ENCODE measurements around the gene ATF7.

ATF7 gene

GRCh38 chr12:53664191-53664590, 38.0 kb upstream of the ATF7 start:
- Histone ChIP-seq H3K9me3 (ENCODE audit: control insufficient read depth, insufficient read depth, low read depth, low read length) (no peaks in the 10 kb centered on the region), H3K4me3 (ENCODE audit: low read depth, low read length) (no peak overlapping the region), H3K27ac (ENCODE audit: extremely low read depth, low read depth, low read length) (no peak overlapping the region), H3K4me1 (ENCODE audit: control insufficient read depth, insufficient read depth, low read length) (peaks cover 11% of the 10 kb centered on the region), H3K36me3 (ENCODE audit: control insufficient read depth in 2 of 2, insufficient read depth in 1 of 2, low read length in 2 of 2) (peaks cover 52 to 56% of the 10 kb centered on the region in 2 experiments)
- ChIA-PET CTCF (interaction anchor here (1.0 to 2.2 kb wide), 2 partner anchors 11 to 51 kb away, joined by 5 to 8 read pairs; partner anchors contain the start of gene ATP5MC2), POLR2A (no interaction called here)
- no peak for TF ChIP-seq ZNF221 (tag by site-specific recombination; IDR thresholded peaks at IDR 0.05; ENCODE audit: borderline replicate concordance)
- no peak for TF ChIP-seq KLF10 (tag by site-specific recombination; IDR thresholded peaks at IDR 0.05)
- no peak for TF ChIP-seq ZBTB48 (tag by site-specific recombination; IDR thresholded peaks at IDR 0.05)
- peak; percentile 83; the same call in 1 of the 2 replicates for TF ChIP-seq ZNF138 (tag by site-specific recombination; IDR thresholded peaks at IDR 0.05; ENCODE audit: borderline replicate concordance)
- TF ChIP-seq RBAK (tag by site-specific recombination; IDR thresholded peaks at IDR 0.05), result peak; percentile 88
- TF ChIP-seq ZNF433 (tag by site-specific recombination; IDR thresholded peaks at IDR 0.05; ENCODE audit: low read depth), result peak; percentile 95
- TF ChIP-seq ZNF404 (tag by site-specific recombination; IDR thresholded peaks at IDR 0.05), result 0 out of 2 replicates have a peak, but pooled peaks have one; percentile 58
- TF ChIP-seq ZNF184 (tag by site-specific recombination; IDR thresholded peaks at IDR 0.05), result no peak
- no peak for TF ChIP-seq SALL2 (tag by site-specific recombination; IDR thresholded peaks at IDR 0.05; ENCODE audit: borderline replicate concordance)
- TF ChIP-seq, protein P1, sequence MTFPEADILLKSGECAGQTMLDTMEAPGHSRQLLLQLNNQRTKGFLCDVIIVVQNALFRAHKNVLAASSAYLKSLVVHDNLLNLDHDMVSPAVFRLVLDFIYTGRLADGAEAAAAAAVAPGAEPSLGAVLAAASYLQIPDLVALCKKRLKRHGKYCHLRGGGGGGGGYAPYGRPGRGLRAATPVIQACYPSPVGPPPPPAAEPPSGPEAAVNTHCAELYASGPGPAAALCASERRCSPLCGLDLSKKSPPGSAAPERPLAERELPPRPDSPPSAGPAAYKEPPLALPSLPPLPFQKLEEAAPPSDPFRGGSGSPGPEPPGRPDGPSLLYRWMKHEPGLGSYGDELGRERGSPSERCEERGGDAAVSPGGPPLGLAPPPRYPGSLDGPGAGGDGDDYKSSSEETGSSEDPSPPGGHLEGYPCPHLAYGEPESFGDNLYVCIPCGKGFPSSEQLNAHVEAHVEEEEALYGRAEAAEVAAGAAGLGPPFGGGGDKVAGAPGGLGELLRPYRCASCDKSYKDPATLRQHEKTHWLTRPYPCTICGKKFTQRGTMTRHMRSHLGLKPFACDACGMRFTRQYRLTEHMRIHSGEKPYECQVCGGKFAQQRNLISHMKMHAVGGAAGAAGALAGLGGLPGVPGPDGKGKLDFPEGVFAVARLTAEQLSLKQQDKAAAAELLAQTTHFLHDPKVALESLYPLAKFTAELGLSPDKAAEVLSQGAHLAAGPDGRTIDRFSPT (tag by site-specific recombination; IDR thresholded peaks at IDR 0.05), result no peak
- no peak for TF ChIP-seq ZNF133 (tag by site-specific recombination; IDR thresholded peaks at IDR 0.05)
- peak; percentile 22; the same call in 1 of the 2 replicates for TF ChIP-seq MZF1 (tag by site-specific recombination; IDR thresholded peaks at IDR 0.05; ENCODE audit: borderline replicate concordance)
- 0 out of 2 replicates have a peak, but pooled peaks have one; percentile 25 for TF ChIP-seq ZNF48 (tag by site-specific recombination; IDR thresholded peaks at IDR 0.05)
- peak; percentile 87; the same call in 1 of the 2 replicates for TF ChIP-seq ZNF202 (tag by site-specific recombination; IDR thresholded peaks at IDR 0.05; ENCODE audit: borderline replicate concordance)
- TF ChIP-seq, protein P2, sequence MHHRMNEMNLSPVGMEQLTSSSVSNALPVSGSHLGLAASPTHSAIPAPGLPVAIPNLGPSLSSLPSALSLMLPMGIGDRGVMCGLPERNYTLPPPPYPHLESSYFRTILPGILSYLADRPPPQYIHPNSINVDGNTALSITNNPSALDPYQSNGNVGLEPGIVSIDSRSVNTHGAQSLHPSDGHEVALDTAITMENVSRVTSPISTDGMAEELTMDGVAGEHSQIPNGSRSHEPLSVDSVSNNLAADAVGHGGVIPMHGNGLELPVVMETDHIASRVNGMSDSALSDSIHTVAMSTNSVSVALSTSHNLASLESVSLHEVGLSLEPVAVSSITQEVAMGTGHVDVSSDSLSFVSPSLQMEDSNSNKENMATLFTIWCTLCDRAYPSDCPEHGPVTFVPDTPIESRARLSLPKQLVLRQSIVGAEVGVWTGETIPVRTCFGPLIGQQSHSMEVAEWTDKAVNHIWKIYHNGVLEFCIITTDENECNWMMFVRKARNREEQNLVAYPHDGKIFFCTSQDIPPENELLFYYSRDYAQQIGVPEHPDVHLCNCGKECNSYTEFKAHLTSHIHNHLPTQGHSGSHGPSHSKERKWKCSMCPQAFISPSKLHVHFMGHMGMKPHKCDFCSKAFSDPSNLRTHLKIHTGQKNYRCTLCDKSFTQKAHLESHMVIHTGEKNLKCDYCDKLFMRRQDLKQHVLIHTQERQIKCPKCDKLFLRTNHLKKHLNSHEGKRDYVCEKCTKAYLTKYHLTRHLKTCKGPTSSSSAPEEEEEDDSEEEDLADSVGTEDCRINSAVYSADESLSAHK (tag by site-specific recombination; IDR thresholded peaks at IDR 0.05), result 0 out of 2 replicates have a peak, but pooled peaks have one; percentile 17
- TF ChIP-seq, protein P3, sequence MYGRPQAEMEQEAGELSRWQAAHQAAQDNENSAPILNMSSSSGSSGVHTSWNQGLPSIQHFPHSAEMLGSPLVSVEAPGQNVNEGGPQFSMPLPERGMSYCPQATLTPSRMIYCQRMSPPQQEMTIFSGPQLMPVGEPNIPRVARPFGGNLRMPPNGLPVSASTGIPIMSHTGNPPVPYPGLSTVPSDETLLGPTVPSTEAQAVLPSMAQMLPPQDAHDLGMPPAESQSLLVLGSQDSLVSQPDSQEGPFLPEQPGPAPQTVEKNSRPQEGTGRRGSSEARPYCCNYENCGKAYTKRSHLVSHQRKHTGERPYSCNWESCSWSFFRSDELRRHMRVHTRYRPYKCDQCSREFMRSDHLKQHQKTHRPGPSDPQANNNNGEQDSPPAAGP (tag by site-specific recombination; IDR thresholded peaks at IDR 0.05), result no peak
- TF ChIP-seq SP2 (tag by site-specific recombination; IDR thresholded peaks at IDR 0.05), result no peak
- TF ChIP-seq, protein P4, sequence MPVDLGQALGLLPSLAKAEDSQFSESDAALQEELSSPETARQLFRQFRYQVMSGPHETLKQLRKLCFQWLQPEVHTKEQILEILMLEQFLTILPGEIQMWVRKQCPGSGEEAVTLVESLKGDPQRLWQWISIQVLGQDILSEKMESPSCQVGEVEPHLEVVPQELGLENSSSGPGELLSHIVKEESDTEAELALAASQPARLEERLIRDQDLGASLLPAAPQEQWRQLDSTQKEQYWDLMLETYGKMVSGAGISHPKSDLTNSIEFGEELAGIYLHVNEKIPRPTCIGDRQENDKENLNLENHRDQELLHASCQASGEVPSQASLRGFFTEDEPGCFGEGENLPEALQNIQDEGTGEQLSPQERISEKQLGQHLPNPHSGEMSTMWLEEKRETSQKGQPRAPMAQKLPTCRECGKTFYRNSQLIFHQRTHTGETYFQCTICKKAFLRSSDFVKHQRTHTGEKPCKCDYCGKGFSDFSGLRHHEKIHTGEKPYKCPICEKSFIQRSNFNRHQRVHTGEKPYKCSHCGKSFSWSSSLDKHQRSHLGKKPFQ (tag by site-specific recombination; IDR thresholded peaks at IDR 0.05), result 0 out of 2 replicates have a peak, but pooled peaks have one; percentile 22
- TF ChIP-seq, protein P5, sequence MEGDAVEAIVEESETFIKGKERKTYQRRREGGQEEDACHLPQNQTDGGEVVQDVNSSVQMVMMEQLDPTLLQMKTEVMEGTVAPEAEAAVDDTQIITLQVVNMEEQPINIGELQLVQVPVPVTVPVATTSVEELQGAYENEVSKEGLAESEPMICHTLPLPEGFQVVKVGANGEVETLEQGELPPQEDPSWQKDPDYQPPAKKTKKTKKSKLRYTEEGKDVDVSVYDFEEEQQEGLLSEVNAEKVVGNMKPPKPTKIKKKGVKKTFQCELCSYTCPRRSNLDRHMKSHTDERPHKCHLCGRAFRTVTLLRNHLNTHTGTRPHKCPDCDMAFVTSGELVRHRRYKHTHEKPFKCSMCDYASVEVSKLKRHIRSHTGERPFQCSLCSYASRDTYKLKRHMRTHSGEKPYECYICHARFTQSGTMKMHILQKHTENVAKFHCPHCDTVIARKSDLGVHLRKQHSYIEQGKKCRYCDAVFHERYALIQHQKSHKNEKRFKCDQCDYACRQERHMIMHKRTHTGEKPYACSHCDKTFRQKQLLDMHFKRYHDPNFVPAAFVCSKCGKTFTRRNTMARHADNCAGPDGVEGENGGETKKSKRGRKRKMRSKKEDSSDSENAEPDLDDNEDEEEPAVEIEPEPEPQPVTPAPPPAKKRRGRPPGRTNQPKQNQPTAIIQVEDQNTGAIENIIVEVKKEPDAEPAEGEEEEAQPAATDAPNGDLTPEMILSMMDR (tag by site-specific recombination; IDR thresholded peaks at IDR 0.05), result no peak
- TF ChIP-seq ZNF561 (tag by site-specific recombination; IDR thresholded peaks at IDR 0.05; ENCODE audit: borderline replicate concordance), result no peak
- TF ChIP-seq ZNF544 (tag by site-specific recombination; IDR thresholded peaks at IDR 0.05), result no peak
- peak; percentile 80; the same call in 1 of the 2 replicates for TF ChIP-seq ZNF560 (tag by site-specific recombination; IDR thresholded peaks at IDR 0.05; ENCODE audit: borderline replicate concordance)
- TF ChIP-seq ZNF292 (tag by site-specific recombination; IDR thresholded peaks at IDR 0.05; ENCODE audit: borderline replicate concordance, low read depth), result peak; percentile 61; the same call in 1 of the 2 replicates
- no peak for TF ChIP-seq IKZF3 (tag by site-specific recombination; IDR thresholded peaks at IDR 0.05)
- TF ChIP-seq ZNF214 (tag by site-specific recombination; IDR thresholded peaks at IDR 0.05; ENCODE audit: borderline replicate concordance), result no peak; the same call in 1 of the 2 replicates
- TF ChIP-seq, protein P6, sequence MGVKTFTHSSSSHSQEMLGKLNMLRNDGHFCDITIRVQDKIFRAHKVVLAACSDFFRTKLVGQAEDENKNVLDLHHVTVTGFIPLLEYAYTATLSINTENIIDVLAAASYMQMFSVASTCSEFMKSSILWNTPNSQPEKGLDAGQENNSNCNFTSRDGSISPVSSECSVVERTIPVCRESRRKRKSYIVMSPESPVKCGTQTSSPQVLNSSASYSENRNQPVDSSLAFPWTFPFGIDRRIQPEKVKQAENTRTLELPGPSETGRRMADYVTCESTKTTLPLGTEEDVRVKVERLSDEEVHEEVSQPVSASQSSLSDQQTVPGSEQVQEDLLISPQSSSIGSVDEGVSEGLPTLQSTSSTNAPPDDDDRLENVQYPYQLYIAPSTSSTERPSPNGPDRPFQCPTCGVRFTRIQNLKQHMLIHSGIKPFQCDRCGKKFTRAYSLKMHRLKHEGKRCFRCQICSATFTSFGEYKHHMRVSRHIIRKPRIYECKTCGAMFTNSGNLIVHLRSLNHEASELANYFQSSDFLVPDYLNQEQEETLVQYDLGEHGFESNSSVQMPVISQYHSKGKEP (tag by site-specific recombination; IDR thresholded peaks at IDR 0.05), result no peak
- peak; percentile 42; the same call in 1 of the 2 replicates for TF ChIP-seq ZBTB21 (tag by site-specific recombination; IDR thresholded peaks at IDR 0.05)

All from HEK293 (cell line).